CD4-positive, alpha-beta T cell treated with Interleukin-4 for 4 hours (primary cell): ENCODE data around the gene CANT1.
A peak's percentile ranks its signal among the peaks of the same experiment; 100 is the strongest.
"Not testable (repeated sequence)": the region's sequence is repeated elsewhere in the genome, so short reads cannot be mapped to it uniquely, and the experiment has no call there.

Source experiments
- DNase-seq: peaks from one replicate; pipeline ENCODE4 v3.0.0-alpha.2; 2020

The CANT1 gene

DNA sequence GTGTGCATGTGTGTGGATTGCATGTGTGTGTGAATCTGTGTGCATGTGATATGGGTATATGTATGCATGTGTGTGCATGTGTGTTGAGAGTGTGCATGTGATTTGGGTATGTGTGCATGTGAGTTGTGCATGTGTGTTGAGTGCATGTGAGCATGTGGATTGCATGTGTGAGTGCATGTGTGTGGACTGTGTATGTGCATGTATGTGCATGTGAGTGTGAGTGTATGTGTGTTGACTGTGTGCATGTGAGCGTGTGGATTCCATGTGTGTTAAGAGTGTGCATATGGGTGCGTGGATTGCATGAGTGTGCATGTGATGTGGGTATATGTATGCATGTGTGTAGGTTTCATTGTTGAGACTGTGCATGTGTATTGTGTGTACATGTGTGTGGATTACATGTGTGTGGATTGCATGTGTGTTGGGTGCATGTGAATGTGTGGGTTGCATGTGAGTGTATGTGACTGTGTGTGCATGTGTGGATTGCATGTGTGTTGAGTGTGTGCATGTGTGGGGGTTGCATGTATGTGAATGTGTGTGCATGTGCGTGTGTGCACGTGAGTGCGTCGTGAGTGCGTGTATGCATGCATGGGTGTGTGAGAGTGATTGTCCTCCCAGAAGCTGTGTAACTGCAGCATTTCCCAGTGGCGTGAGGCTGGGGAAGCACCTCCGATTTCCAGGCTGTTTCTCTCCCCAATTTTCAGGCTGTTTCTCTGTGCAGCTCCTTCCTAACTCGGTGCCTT, 33.8 kb upstream of the CANT1 start:
- no peak for DNase-seq

DNA sequence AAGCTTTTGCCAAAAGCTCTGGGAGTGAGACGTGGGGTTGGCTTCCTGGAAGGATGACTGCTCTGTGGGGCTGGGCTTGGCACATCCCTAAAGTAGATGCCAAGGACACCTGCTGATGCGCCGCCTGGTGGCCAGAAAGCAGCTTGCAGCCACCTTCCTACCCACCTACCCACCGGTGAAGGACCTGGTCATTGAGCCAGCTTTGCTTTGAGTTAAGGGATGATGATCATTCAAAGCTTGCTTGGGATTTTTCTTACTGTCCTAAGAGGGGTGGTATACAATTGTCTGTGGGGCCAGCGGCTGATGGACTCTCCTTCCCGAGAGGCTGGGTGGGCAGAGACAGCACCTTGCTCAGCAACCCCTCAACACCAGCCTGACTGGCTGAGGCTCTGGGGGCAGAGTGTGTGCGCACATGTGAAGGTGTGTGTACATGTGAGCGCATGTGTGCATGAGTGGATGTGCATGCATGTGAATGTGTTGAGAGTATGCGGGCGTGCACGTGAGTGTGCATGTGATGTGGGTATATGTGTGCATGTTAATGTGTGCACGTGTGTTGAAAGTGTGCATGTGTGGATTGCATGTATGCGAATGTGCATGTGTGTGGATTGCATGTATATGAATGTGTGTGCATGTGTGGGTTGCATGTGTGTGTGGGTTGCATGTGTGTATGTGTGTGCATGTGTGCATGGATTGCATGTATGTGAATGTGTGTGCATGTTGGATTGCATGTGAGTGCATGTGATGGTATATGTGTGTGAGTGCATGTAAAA, 33.0 kb upstream of the CANT1 start:
- DNase-seq, result peak; percentile 45

DNA sequence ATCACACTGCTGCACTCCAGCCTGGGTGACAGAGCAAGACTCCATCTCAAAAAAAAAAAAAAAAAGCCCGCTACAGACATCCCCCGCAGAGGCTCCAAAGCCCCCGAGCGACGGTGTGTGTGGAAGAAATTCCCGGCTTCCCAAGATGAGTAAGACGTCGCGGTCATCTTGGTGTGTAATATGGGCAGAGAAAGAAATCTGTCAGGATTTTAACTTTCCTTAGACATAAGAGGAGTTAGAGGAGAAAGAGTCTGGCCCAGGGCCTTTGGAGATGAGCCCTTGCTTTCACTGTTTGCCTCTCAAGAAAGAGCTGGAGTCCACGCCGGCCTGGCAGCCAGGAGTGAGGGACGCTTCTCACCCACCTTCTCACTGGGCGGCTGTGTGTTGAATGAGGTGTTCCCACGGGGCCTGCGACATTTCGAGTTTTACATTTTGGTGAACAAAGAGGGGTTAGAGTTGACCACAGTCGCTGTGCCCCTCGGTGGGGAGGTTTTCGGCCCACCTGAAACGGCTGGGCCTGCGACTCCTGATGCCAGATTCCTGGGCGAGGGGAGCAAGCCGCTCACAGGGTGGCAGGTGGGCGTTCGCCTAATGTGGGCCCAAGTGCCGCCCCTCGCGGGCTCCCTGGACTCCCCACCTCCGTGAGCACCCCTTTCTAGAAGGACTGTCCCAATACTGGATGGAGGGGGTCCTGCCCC, 32.3 kb upstream of the CANT1 start:
- no peak for DNase-seq

DNA sequence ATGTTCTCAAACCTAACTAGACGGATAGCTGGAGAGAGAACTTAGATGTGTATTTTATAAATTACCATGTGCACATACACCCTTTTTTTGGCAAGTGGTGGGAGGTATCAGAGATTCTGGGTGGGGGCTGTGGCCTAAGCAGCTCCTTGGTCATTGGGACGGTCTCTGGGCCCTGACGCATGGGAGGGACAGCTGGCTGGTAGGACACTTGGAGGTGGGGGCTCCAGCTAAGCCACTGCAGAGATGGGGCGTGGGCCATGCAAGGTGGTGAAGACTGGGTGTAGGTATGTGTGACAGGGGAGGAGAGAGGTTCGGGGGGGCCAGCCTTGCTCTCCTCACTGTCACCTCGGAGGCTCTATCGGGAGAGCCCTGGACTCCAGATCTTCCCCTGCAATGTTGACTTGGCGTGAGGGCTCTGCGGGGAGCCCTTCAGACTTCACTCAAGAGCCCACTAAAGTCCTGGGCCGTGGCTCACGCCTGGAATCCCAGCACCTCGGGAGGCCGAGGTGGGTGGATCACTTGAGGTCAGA, 31.5 kb upstream of the CANT1 start:
- DNase-seq, result no peak

DNA sequence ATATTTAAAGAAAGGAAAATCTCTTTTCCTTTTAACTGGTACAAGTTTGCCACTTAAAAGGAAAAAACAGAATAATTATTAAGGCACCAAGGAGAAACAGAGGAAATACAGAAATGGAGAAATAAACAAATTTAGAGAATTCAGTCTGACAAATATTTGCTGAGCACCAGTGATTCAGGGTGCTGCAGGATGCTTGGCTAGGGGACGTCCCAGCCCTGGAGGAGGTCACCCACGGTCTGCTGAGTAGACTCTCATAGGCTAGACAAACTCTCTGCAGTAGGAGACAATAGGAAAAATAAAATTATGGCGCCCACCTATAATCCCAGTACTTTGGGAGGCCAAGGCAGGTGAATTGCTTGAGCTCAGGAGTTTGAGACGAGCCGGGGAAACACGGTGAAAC, 30.3 kb upstream of the CANT1 start:
- DNase-seq, result no peak

DNA sequence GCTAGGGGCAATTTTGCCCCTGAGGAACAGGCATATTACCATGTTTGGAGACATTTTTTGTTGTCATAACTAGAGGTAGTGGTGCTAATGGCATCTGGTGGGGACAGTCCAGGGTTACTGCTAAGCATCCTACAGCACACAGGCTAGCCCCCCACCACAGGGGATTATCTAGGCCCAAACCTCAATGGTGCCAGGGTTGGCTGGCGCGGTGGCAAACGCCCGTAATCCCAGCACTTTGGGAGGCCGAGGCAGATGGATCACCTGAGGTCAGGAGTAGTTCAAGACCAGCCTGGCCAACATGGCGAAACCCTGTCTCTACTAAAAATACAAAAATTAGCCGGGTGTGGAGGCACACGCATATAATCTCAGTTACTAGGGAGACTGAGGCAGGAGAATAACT, 29.6 kb upstream of the CANT1 start:
- no peak for DNase-seq

DNA sequence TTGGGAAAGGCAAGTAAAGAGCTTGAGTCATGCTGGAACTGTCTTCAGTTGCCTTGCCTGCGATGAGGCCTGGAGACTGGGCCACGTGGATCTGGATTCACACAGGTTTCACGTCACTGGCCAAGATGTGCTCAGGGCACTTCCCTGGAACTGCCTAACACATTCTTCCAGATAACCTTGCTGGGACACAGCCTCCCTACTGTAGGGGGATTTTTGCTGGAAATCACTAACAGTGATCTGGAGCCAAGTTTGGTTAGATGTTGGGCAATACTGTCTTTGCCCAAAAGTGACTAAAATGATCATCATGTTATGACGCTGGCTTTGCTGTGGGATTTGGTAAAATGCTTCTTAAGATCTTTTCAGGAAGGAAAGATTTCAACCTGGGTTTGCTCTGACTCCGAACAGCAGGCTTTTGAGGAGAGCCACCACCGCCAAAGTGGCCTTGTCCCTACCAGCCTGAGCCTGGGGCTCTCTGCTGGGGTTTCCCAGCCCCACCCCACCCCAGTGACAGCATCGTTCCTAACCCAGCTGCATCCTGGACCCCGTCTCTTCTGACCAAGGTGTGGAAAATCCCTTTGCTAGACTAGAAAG, 29.1 kb upstream of the CANT1 start:
- no peak for DNase-seq

DNA sequence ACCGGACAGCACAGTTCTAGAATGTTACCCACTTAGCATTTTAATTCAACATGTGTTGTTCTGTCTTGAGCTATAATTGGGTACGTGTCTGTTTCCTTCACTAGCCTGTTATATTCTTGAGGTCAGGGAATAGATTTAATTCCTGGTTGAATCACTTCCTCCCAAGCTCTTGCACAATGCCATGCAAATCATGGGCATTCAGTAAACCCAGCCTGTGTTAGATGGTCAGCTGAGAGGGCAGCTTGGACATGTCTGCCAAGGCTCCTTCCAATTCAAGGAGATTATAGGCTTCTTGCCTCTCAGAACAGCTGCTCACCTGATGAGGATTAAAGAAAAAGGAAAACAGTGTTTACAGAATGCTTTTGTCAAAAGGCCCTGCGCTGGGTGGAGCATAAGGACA, 27.0 kb upstream of the CANT1 start:
- no peak for DNase-seq

DNA sequence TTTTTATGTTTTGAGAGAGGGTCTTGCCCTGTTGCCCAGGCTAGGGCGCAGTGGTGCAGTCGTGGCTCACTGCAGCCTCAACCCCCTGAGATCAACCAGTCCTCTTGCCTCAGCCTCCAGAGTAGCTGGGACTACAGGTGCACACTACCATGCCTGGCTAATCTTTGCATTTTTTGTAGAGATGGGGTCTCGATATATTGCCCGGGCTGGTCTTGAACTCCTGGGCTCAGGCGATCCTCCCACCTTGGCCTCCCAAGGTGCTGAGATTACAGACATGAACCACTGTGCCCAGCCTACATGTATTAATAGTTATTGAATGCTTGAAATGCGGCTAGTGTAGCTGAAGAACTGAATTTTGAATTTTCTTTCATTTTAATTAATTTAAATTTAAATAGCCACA, 26.6 kb upstream of the CANT1 start:
- DNase-seq, result no peak

DNA sequence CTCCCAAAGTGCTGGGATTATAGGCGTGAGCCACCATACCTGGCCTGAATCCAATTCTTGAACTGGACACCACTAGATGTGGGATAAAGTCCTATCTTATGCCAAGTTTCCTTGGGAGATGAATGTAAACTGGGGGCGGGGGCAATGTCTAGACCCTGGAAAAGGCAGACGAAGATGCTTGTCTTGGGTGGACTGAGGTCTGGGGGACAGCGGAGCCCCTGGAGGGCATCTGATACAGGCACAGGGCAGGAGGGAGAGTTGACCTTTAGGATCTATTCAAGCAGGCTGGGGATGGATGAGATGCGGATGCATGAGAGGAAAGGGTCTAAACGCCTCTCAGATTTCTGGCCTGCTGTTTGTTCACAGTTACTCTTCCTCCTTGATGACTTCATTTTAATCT, 26.1 kb upstream of the CANT1 start:
- DNase-seq, result no peak

DNA sequence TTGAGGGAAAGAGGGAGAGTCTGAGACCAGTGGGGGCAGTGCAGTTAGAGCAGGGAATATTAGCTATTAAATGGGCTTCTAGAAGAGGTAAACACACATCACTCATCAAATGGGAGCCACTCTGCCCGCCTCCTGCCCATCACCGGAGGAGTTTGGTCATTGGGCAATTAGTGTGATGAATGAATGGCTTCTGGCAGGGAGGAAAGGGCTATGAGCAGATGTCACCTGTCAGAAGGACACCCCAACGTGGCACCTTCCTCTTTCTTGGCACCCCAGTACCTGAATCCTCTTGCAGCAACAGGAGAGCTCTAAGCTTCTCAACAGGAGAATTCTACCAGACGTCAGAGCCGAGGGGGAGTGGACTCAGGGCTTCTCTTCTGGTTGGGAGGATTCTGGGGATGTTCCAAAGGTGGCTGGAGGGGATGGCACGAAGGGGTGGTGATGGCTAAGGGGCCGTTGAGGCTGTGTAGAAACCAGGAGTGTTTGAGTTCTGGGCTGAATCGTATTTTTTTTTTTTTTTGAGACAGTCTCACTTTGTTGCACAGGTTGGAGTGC, 25.4 kb upstream of the CANT1 start:
- DNase-seq, result no peak

DNA sequence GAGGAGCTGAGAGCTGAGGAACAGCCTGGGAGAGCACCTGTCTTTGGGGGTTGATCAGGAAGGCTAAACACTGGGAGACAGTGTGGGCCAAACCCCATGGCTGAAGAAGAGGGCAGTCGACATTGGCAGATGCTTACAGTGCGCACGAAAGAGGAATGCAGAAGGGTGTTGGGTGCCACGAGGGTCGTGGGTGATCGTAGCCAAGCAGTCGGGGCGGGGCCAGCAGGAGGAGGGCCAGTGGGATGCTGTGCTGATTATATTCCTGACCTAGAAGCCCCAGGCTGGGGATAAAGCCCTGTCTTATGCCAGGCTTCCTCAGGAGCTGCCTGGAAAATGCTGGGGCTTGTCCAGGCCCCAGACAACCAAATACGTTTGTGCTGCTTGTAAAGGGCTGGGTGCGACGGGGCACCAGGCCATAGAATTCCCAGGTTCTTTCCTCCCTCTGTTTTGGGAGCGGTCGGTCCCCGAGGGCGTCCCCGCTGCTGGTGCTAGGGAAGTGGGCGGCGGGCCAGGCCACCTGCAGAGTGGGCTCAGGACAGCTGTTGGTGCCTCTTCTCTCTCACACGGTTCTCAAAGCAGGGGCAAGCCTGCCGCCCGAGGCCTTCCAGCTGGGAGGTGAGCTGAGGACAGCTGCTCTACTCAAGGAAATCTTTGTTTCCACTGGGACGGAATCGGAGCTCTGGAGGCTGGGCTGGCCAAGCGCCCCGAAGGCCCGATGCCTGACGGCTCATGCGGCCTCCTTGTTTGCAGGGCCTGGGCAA, 24.4 kb upstream of the CANT1 start:
- DNase-seq, result no peak

DNA sequence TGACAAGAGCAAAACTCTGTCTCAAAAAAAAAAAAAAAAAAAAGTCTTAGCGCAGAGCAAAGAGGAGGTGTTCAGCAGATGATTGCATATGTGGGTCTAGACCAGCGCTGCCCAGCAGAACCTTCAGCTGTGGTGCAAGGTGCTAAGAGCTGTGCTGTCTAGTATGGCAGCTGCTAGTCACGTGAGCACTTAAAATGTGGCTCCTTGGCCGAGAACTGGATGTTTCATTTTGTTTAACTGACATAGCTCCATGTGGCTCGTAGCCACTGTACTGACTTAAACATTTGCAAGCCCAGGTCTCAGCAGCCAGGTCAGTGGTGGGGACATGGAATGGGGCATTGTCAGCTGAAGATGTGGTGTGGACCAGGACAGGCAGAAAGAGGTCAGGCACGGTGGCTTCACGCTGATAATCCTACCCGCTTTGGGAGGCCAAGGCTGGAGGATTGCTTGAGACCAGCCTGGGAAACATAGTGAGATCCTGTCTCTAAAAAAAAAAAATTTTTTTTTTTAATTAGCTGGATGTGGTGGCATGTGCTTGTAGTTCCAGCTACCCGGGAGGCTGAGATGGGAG, 23.6 kb upstream of the CANT1 start:
- no peak for DNase-seq

DNA sequence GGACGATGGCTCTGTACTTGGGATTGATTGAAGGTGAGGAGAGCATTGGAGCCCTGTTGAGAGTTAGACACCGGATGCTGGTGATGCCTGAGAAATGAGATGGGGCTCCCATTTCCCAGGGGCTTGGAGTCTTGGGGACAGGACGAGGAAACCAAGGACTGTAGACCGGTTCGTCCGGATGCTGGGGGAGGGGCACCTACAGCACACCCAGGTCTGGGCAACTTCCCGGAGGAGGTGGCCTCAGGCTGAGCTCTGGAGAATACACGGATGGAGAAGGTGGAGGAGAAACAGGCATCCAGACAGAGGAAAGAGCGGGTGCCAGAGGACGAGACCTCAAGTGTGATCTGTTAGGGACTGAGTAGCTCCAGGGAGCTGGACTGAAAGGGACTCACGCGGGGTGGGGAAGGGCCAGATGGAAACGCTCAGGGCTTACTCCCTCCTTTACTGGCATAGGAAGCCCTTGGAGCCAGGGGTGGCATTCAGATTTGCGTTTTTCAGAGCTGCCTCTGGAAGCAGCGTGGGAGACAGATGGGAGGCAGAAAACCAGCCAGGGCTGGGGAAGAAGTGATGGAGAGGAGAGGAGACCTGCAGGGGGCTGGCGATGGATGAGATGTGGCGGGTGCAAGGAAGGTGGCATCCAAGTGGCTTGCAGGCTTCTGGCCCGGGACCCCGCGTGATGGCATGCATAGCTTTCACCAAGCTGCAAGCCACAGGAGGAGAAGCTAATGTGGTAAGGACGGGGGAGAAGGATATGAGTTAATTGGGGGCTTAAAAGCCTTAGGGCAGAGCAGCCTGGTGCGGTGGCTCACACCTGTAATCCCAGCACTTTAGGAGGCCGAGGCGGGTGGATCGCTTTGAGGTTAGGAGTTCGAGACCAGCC, 22.7 kb upstream of the CANT1 start:
- DNase-seq, result no peak

DNA sequence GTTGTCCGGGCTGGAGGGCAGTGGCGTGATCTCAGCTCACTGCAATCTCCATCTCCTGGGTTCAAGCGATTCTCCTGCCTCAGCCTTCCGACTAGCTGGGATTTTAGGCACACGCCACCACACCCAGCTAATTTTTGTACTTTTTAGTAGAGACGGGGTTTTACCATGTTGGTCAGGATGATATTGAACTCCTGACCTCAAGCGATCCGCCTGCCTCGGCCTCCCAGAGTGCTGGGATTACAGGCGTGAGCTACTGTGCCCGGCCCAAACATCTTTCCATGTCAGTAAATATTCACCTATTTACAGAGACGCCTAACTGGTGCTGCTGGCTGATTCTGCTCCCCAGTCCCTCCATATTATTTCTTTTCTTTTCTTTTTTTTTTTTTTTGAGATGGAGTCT, 21.1 kb upstream of the CANT1 start:
- DNase-seq, result not testable (repeated sequence)

DNA sequence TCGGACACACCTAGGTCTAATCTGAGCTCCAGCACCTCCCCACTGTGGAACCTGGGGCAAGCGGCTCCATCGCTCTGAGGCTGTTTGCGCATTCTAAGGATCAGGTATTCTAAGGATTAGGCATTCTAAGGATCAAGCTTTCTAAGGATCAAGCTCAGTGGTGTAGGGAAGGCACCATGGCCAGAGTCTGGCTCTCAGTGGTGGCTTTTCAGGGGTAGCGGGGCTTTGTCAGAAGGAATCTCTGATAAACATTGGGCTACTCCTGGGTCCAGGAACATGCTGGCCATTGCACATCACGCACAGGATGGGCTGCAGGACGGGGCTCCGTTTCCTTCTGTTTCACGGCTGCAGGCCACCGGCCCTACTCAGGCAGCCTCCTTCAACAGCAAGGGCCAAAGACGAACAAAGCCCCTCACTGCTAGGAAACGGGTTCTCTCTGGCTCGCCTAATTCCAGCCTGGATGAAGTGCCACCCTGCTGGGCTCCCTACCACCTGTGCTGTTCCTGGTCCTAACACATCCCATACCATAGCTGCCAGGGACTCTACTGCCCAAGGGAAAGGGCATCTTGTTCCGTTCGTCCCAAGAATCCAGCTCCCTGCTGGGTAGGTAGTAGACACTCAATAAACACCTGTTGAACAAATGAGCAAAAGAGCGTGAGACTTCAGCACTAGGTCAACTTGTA, 19.9 kb upstream of the CANT1 start:
- DNase-seq, result no peak

DNA sequence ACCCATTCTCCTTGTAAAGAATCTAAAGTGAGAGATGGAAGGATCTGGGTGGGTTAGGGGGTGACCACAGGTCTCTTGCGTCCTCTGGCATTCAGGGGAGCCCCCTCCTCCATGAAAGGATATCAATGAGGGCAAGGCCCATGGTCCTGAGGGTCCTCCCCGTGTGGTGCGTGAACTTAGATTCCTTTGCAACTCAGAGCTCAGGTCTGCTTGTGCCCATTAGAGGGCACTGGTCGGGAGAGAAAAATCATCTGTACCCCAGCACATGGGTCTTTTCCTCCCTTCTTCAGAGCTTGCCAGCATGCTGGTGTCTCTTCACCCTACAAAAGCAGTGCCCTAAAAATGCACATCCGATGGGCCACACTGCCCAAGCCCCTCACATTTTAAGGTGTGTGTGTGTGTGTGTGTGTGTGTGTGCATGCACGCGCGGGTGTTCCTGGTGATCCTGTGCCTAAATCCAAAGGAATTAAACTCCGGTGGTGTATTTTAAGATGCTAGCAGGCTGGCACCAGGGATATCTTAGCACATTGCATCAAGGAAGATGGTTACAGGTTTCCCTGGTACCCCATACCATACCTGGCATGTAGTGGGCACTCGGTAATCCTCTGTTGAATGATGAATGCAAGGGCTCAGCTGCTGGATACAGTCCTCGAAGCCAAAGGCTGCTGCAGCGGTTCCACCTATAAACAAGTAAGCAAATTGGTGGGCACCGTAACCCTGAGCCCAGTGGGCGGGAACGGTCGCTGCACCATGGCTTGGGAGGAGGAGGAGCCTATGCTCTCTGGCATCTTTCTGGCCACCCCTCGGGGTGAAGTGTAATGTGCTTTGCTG, 19.1 kb upstream of the CANT1 start:
- no peak for DNase-seq

DNA sequence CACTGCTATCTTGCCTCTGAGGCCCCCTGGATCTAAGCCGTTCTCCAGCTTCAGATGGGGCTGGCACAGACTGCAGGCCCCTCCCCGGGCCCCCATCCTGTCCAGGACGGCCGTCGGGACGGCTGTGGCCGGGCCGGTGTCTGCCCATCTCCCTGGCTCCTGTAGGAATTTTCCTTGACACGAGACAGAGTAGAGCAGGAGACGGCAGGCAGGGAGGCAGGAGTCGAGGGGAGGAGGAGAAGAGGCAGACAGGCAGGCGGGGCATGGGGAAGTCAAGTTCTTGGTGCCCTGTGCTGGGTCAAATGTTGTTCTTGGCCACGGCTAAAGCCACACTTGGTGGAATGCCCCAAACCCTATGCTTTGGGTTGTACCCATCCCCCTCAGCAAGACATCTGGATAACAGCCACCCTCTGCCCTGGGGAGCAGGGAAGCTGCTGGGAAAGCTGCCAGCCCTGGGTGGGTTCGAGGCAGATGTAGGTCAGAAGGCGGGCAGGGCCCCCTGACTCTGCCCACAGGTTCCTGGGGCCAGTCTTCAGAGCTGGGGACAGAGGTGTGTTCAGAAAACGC, 18.4 kb upstream of the CANT1 start:
- DNase-seq, result no peak
